Measurements from ENCODE around the gene TRIP10. TPM values are rescaled to one million over a fixed set of nuclear protein-coding genes. Genes with fewer than 3 reads are reported as not detected.

TRIP10 gene
- total RNA-seq, 1 donor: 36.2 TPM

GRCh38 chr19:6790194-6791128, 51.0 kb downstream of the TRIP10 start:
- Histone ChIP-seq H3K9me3 (ENCODE audit: low read depth, low read length) (no peaks in the 10 kb centered on the region), H3K27ac (ENCODE audit: low read depth, low read length) (no peak overlapping the region), H3K79me2 (ENCODE audit: insufficient read depth, low read length) (no peaks in the 10 kb centered on the region), H3K27me3 (ENCODE audit: insufficient read depth, low read length) (no peaks in the 10 kb centered on the region), H3K4me3 (ENCODE audit: insufficient read depth, low read length) (no peak overlapping the region), H3K4me1 (ENCODE audit: insufficient read depth, low read length) (no peaks in the 10 kb centered on the region), H3K36me3 (ENCODE audit: insufficient read depth, low read length) (no peaks in the 10 kb centered on the region), H2AFZ (ENCODE audit: low read length) (no peak overlapping the region), H3K4me2 (ENCODE audit: insufficient read depth, low read length) (no peak overlapping the region), H4K20me1 (ENCODE audit: insufficient read depth, low read length) (no peaks in the 10 kb centered on the region)
- DNase-seq (ENCODE audit: insufficient read length, low spot score, missing footprints): peak; percentile 37
- TF ChIP-seq, protein P1, sequence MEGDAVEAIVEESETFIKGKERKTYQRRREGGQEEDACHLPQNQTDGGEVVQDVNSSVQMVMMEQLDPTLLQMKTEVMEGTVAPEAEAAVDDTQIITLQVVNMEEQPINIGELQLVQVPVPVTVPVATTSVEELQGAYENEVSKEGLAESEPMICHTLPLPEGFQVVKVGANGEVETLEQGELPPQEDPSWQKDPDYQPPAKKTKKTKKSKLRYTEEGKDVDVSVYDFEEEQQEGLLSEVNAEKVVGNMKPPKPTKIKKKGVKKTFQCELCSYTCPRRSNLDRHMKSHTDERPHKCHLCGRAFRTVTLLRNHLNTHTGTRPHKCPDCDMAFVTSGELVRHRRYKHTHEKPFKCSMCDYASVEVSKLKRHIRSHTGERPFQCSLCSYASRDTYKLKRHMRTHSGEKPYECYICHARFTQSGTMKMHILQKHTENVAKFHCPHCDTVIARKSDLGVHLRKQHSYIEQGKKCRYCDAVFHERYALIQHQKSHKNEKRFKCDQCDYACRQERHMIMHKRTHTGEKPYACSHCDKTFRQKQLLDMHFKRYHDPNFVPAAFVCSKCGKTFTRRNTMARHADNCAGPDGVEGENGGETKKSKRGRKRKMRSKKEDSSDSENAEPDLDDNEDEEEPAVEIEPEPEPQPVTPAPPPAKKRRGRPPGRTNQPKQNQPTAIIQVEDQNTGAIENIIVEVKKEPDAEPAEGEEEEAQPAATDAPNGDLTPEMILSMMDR (IDR thresholded peaks at IDR 0.05; ENCODE audit: extremely low read depth, low read depth, low read length): no peak

- H3K4me2 ChIP-seq (ENCODE audit: insufficient read depth, low read length): no peak overlapping the region
- H3K4me3 ChIP-seq (ENCODE audit: insufficient read depth, low read length): no peak overlapping the region
- H3K27ac ChIP-seq (ENCODE audit: low read depth, low read length): no peak overlapping the region
- H3K36me3 ChIP-seq (ENCODE audit: insufficient read depth, low read length): no peaks in the 10 kb centered on the region
- H3K4me1 ChIP-seq (ENCODE audit: insufficient read depth, low read length): no peaks in the 10 kb centered on the region
- H2AFZ ChIP-seq (ENCODE audit: low read length): no peak overlapping the region
- H3K9me3 ChIP-seq (ENCODE audit: low read depth, low read length): no peaks in the 10 kb centered on the region
- no peaks in the 10 kb centered on the region for H3K79me2 ChIP-seq (ENCODE audit: insufficient read depth, low read length)
- no peaks in the 10 kb centered on the region for H3K27me3 ChIP-seq (ENCODE audit: insufficient read depth, low read length)
- TF ChIP-seq, protein P1 (IDR thresholded peaks at IDR 0.05; ENCODE audit: extremely low read depth, low read depth, low read length): no peak
- H4K20me1 ChIP-seq (ENCODE audit: insufficient read depth, low read length): no peaks in the 10 kb centered on the region
- DNase-seq (ENCODE audit: insufficient read length, low spot score, missing footprints): no peak
These were observed 51.8 kb downstream of the TRIP10 start for GRCh38 chr19:6791237-6791636.

DNA sequence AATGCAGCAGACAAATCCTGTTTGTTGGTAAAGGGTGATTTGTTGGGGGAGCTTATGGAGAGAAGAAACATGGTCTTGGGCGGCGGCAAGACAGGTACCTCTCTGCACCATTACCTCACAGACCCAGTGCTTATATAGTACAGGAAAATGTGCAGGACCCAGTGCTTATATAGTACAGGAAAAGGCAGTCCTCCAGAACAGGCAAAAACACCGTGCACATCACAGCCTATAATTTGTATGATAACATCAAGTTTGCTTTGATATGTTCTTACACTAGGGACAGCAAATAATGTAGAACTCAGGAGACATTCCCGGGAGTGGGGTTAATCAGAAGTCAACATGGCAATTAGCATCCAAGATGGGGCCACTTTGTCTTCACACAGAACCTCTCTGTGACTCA, 53.9 kb downstream of the TRIP10 start:
- H4K20me1 ChIP-seq (ENCODE audit: insufficient read depth, low read length): no peaks in the 10 kb centered on the region
- TF ChIP-seq, protein P1 (IDR thresholded peaks at IDR 0.05; ENCODE audit: extremely low read depth, low read depth, low read length): no peak
- H3K79me2 ChIP-seq (ENCODE audit: insufficient read depth, low read length): no peaks in the 10 kb centered on the region
- DNase-seq (ENCODE audit: insufficient read length, low spot score, missing footprints): no peak
- no peak overlapping the region for H3K4me3 ChIP-seq (ENCODE audit: insufficient read depth, low read length)
- H3K4me1 ChIP-seq (ENCODE audit: insufficient read depth, low read length): no peaks in the 10 kb centered on the region
- no peak overlapping the region for H2AFZ ChIP-seq (ENCODE audit: low read length)
- H3K4me2 ChIP-seq (ENCODE audit: insufficient read depth, low read length): no peak overlapping the region
- no peaks in the 10 kb centered on the region for H3K27me3 ChIP-seq (ENCODE audit: insufficient read depth, low read length)
- H3K27ac ChIP-seq (ENCODE audit: low read depth, low read length): no peak overlapping the region
- no peaks in the 10 kb centered on the region for H3K36me3 ChIP-seq (ENCODE audit: insufficient read depth, low read length)
- no peaks in the 10 kb centered on the region for H3K9me3 ChIP-seq (ENCODE audit: low read depth, low read length)

- no peak overlapping the region for H3K27ac ChIP-seq (ENCODE audit: low read depth, low read length)
- H3K4me3 ChIP-seq (ENCODE audit: insufficient read depth, low read length): no peak overlapping the region
- H3K4me2 ChIP-seq (ENCODE audit: insufficient read depth, low read length): no peak overlapping the region
- no peaks in the 10 kb centered on the region for H3K9me3 ChIP-seq (ENCODE audit: low read depth, low read length)
- H3K27me3 ChIP-seq (ENCODE audit: insufficient read depth, low read length): no peaks in the 10 kb centered on the region
- TF ChIP-seq, protein P1 (IDR thresholded peaks at IDR 0.05; ENCODE audit: extremely low read depth, low read depth, low read length): no peak
- H3K36me3 ChIP-seq (ENCODE audit: insufficient read depth, low read length): no peaks in the 10 kb centered on the region
- no peaks in the 10 kb centered on the region for H4K20me1 ChIP-seq (ENCODE audit: insufficient read depth, low read length)
- no peak overlapping the region for H2AFZ ChIP-seq (ENCODE audit: low read length)
- no peaks in the 10 kb centered on the region for H3K4me1 ChIP-seq (ENCODE audit: insufficient read depth, low read length)
- DNase-seq (ENCODE audit: insufficient read length, low spot score, missing footprints): no peak
- no peaks in the 10 kb centered on the region for H3K79me2 ChIP-seq (ENCODE audit: insufficient read depth, low read length)
These were observed 54.5 kb downstream of the TRIP10 start for GRCh38 chr19:6793973-6794372.

Measured in osteoblast (primary cell).